Heart right ventricle (tissue), 16 donors: ENCODE measurements around the gene HS6ST1. TPM values are rescaled to one million over a fixed set of nuclear protein-coding genes. Genes with fewer than 3 reads are reported as not detected.

Source experiments
- ATAC-seq, 8 donors: fragments of 200-7000 bp; cut with Tn5 transposase; one replicate each; pipeline ENCODE4 v1.9.1; 2020; ENCODE audit warnings: mild to moderate bottlenecking in 8 of 8, moderate library complexity in 8 of 8, moderate number of reproducible peaks in 1 of 8
- DNase-seq, 2 donors: peaks; one replicate each; pipeline ENCODE4 v3.0.0-alpha.2; 2020
- H3K27ac ChIP-seq, 10 donors: fragments of 200-600 bp; sonication (generic) in 2 of 10; one replicate each; pipeline versions ENCODE4 v1.5.0 to v1.8.0; 2020 to 2022; ENCODE audit warnings: mild to moderate bottlenecking in 3 of 10
- H3K27me3 ChIP-seq, 7 donors: fragments of 200-600 bp; one replicate each; pipeline ENCODE4 v1.8.0; 2021 to 2022; ENCODE audit warnings: mild to moderate bottlenecking in 2 of 7
- H3K36me3 ChIP-seq, 9 donors: fragments of 200-600 bp; sonication (generic) in 1 of 9; one replicate each; pipeline versions ENCODE4 v1.5.0 to v1.8.0; 2020 to 2022; ENCODE audit warnings: mild to moderate bottlenecking in 2 of 9
- H3K4me1 ChIP-seq, 9 donors: fragments of 200-600 bp; sonication (generic) in 1 of 9; one replicate each; pipeline versions ENCODE4 v1.5.0 to v1.8.0; 2020 to 2022; ENCODE audit warnings: mild to moderate bottlenecking in 4 of 9
- H3K4me3 ChIP-seq, 10 donors: fragments of 200-600 bp; sonication (generic) in 2 of 10; one replicate each; pipeline versions ENCODE4 v1.5.0 to v1.8.0; 2020 to 2022; ENCODE audit warnings: mild to moderate bottlenecking in 7 of 10, moderate library complexity in 2 of 10
- H3K9me3 ChIP-seq, 11 donors: fragments of 200-600 bp in 10 of 11; sonication (generic) in 2 of 11; one replicate each; pipeline versions ENCODE4 v1.5.0 to v1.8.0; 2013 to 2022; ENCODE audit warnings: mild to moderate bottlenecking in 2 of 11, control low read depth in 1 of 11, moderate library complexity in 1 of 11
- WGBS, 2 donors: extraction: QIAGEN DNeasy Blood & Tissue Kit; methylation state at CpG; one replicate each; pipeline ENCODE4 v1.1.7; 2013; ENCODE audit warnings: inconsistent platforms in 1 of 2; 5-methylcytosine and 5-hydroxymethylcytosine counted together
- intact Hi-C, 10 donors: fragments of 100-400 bp; cut with DNase I; formaldehyde crosslinking; loops; one replicate each; pipeline versions ENCODE4 v1.11.1 to v1.14.2; 2022
- polyA plus RNA-seq, 2 donors: library from polyadenylated mRNA; stranded (reverse); fragments of 200-250 nt; gene quantifications; one replicate each; pipeline ENCODE4 v1.2.3, GENCODE V29; 2013
- total RNA-seq, 10 donors: library from RNA; stranded (reverse); fragmentation: NEBNext Ultra II Directional in 3 of 10; extraction: Animal tissue kit (Norgen Biotek cat#: 25700) in 3 of 10; gene quantifications; one replicate each; pipeline versions ENCODE4 v1.2.1 to v1.2.4, GENCODE V29; 2021 to 2023
- TF ChIP-seq, protein P1 (sequence below), 9 donors: fragments of 200-600 bp; sonication (generic) in 2 of 9; IDR thresholded peaks; one replicate each; pipeline versions ENCODE4 v1.5.0 to v1.8.0; 2021 to 2022; ENCODE audit warnings: antibody characterized with exemption in 9 of 9, mild to moderate bottlenecking in 5 of 9, moderate library complexity in 1 of 9
- donor health status: Arrhythmogenic right ventricular cardiomyopathy.
- donor health status: ischemic (EF 13 %, LVEDD 7.1; RV severe dilation, severe dysfunction).
- donor health status: healthy with polysubstance abuse.
- donor health status: DM: no; HTN: yes; CAD: no.
- donor health status: DM: no; HTN: no; CAD: no.
- donor health status: ischemic (EF 25% LVEDD 6.9; RV normal size, moderate dysfunction).
- donor health status: ischemic (EF 25% LVEDD 5.7; RV mildly dilated, moderate dysfunction).
- donor health status: healthy.
- donor health status: DM: yes; HTN: yes; CAD: no.
- donor health status: Ischemic cardiomyopathy.
- donor health status: ischemic (EF 35%, LVEDD 5.7; RV mildly dilated, moderate dysfunction).
- donor health status: nonischemic (EF 11% LVEDD 7.7; RV severe dilation, severe dysfunction).
- donor health status: DM: yes; HTN: yes; CAD: no.
- donor health status: PGD.
- donor health status: ischemic (EF 29% LVEDD 5.4; RV normal size, mild dysfunction).
- donor health status: nonischemic (EF 23%, LVEDD 6.1; RV moderate dilation, normal function).

The HS6ST1 gene
- total and polyA plus RNA-seq, 12 donors = 10.5 to 51.6 (median 18.2) TPM

DNA sequence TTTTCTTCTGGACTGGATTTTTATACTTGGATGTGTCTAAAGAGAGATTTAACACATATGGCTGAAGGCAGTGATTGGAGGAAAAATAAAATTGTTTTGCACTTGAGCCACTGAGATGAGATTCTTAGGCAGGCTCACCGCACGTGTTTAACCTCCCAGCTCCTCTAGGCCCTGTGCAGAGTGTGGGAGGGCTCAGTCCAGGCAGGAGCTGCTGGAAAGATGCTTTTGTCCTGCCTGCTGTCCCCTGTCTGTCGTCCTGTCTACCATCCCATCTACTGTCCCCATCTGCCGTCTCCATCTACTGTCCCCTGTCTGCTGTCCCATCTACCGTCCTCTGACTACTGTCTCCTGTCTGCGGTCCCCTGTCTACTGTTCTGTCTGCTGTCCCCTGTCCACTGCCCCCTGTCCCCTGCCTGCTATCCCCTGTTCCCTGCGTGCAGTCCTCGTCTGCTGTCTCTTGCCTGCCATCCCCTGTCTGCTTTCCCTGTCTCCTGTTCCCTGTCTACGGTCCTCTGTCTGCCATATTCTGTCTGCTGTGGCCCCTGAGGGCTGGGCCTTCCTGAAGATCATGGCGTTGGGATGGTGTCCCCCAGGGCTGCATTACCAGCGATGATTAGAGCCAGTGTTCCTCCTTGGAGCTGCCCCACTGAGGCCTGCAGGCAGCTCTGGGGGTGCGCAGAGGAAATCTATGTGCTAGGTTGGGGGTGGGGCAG, 43.7 kb upstream of the HS6ST1 start:
- Histone ChIP-seq H3K27ac (no peak overlapping the region), H3K4me3 (no peak overlapping the region), H3K27me3 (no peaks in the 10 kb centered on the region), H3K36me3 (no peaks in the 10 kb centered on the region), H3K9me3 (no peaks in the 10 kb centered on the region), H3K4me1 (peaks cover 0 to 7% (median 0%) of the 10 kb centered on the region in 9 donors)
- intact Hi-C loops = no loop called here
- DNase-seq (no peak), ATAC-seq (no peak)
- WGBS, 2 donors = 75 to 77% methylated on average over 12 of the region's 12 CpGs
- TF ChIP-seq, protein P1, sequence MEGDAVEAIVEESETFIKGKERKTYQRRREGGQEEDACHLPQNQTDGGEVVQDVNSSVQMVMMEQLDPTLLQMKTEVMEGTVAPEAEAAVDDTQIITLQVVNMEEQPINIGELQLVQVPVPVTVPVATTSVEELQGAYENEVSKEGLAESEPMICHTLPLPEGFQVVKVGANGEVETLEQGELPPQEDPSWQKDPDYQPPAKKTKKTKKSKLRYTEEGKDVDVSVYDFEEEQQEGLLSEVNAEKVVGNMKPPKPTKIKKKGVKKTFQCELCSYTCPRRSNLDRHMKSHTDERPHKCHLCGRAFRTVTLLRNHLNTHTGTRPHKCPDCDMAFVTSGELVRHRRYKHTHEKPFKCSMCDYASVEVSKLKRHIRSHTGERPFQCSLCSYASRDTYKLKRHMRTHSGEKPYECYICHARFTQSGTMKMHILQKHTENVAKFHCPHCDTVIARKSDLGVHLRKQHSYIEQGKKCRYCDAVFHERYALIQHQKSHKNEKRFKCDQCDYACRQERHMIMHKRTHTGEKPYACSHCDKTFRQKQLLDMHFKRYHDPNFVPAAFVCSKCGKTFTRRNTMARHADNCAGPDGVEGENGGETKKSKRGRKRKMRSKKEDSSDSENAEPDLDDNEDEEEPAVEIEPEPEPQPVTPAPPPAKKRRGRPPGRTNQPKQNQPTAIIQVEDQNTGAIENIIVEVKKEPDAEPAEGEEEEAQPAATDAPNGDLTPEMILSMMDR (IDR thresholded peaks at IDR 0.05) = no peak

DNA sequence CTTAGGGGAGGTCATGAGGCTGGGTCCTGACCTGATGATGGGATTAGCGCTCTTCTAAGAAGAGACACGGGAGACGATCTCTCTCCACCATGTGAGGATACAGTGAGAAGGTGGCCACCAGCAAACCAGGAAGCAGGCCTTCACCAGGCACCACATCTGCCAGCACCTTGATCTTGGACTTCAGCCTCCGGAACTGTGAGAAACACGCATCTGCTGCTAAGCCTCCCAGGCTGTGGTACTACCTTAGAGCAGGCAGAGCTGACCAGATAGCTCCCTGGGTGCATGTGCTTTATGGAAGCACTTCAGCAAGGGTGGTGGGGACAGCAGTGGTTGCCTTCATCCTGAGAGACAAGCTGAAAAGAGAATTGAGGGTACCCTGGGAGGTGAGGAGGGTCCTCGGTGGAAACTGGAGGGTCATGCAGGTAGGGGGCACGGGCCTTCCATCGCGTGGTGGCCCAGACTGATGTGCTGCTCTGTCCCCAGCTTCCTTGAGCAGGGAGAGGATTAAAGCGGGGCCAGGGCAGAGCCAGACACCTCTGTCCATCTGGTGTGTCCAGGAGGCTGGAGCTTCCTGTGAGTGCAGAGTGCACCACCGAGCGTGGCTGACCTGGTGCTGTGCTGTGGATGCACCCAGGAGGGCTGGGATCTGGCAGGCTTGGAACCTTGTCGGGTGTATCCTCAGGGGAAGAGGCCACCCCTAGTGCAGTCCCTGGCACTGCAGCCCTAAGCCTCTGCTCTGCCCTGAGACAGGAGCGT, 42.9 kb upstream of the HS6ST1 start:
- ATAC-seq (no peak), DNase-seq (no peak)
- Histone ChIP-seq H3K27ac (no peak overlapping the region), H3K27me3 (no peaks in the 10 kb centered on the region), H3K9me3 (no peaks in the 10 kb centered on the region), H3K36me3 (no peaks in the 10 kb centered on the region), H3K4me1 (peaks cover 0 to 7% (median 0%) of the 10 kb centered on the region in 9 donors), H3K4me3 (no peak overlapping the region)
- 93 to 94% methylated on average over 14 of the region's 14 CpGs for WGBS, 2 donors
- TF ChIP-seq, protein P1 (IDR thresholded peaks at IDR 0.05) = no peak
- intact Hi-C loops = no loop called here

DNA sequence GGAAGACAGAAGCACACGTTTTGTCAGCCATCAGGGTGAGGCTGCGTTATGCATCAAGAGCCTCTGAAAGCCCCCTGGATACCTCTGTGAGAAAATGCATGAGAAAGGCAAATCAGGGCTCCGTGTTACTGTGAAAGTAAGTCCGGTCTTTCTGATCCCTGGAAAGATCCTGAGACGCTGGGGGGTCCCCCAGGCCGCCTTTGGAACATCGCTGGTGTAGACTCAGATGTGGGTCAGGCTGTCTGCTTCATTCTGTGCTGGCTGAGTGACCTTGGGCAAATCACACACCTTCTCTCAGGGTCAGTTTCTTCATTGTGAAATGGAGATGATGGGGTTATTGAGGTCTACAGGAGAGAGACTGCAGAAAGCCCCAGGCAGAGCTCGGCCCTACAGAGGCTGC, 42.0 kb upstream of the HS6ST1 start:
- Histone ChIP-seq H3K27me3 (no peaks in the 10 kb centered on the region), H3K9me3 (no peaks in the 10 kb centered on the region), H3K4me3 (no peak overlapping the region), H3K27ac (no peak overlapping the region), H3K36me3 (no peaks in the 10 kb centered on the region), H3K4me1 (peaks cover 0 to 7% (median 0%) of the 10 kb centered on the region in 9 donors)
- intact Hi-C loops = no loop called here
- TF ChIP-seq, protein P1 (IDR thresholded peaks at IDR 0.05) = no peak
- 94 to 96% methylated on average over 8 of the region's 8 CpGs for WGBS, 2 donors
- ATAC-seq = no peak
- DNase-seq = no peak

DNA sequence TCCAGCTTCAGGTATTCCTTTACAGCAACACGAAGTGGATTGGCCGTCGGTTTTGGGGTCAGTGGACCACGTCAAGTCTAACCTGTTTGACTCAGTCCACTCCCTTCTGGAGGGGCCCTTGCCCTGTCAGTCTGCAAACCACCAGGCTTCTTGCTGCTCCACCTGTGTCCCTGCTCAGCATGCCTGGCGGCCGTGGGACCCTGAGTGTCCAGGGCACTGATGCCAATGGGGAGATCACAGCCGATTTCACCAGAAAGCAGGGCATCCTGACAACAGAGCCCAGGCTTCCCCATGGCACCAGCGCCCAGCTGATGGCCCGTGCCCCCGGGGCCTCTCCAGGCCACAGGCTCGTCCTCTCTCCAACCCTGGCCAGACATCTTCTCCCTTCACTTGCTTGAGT, 41.2 kb upstream of the HS6ST1 start:
- Histone ChIP-seq H3K27ac (no peak overlapping the region), H3K4me1 (peaks cover 0 to 7% (median 0%) of the 10 kb centered on the region in 9 donors), H3K4me3 (no peak overlapping the region), H3K27me3 (no peaks in the 10 kb centered on the region), H3K36me3 (no peaks in the 10 kb centered on the region), H3K9me3 (no peaks in the 10 kb centered on the region)
- TF ChIP-seq, protein P1 (IDR thresholded peaks at IDR 0.05) = no peak
- DNase-seq (no peak), ATAC-seq (no peak)
- WGBS, 2 donors = 95 to 96% methylated on average over 11 of the region's 11 CpGs
- intact Hi-C loops = loop anchor here in 1 of 10 donors (10.0 kb wide), 1 partner anchor 95 kb away; no protein-coding TSS in a partner anchor
